ENCODE measurements around the gene TBC1D22A.

- TF ChIP-seq, protein P1, sequence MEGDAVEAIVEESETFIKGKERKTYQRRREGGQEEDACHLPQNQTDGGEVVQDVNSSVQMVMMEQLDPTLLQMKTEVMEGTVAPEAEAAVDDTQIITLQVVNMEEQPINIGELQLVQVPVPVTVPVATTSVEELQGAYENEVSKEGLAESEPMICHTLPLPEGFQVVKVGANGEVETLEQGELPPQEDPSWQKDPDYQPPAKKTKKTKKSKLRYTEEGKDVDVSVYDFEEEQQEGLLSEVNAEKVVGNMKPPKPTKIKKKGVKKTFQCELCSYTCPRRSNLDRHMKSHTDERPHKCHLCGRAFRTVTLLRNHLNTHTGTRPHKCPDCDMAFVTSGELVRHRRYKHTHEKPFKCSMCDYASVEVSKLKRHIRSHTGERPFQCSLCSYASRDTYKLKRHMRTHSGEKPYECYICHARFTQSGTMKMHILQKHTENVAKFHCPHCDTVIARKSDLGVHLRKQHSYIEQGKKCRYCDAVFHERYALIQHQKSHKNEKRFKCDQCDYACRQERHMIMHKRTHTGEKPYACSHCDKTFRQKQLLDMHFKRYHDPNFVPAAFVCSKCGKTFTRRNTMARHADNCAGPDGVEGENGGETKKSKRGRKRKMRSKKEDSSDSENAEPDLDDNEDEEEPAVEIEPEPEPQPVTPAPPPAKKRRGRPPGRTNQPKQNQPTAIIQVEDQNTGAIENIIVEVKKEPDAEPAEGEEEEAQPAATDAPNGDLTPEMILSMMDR (IDR thresholded peaks at IDR 0.05; ENCODE audit: insufficient read depth, low read depth, low read length), result no peak
- TF ChIP-seq EZH2 (IDR thresholded peaks at IDR 0.05; ENCODE audit: insufficient read depth, low read length), result no peak
Measured at GRCh38 chr22:47022475-47022874, 260.0 kb downstream of the TBC1D22A start.

All from astrocyte (in vitro differentiated cells and primary cell).